Measurements from ENCODE around the gene NTSR1. TPM values are rescaled to one million over a fixed set of nuclear protein-coding genes. Genes with fewer than 3 reads are reported as not detected.

NTSR1 gene
- total and polyA plus RNA-seq, 2 experiments from 2014 or later, result not detected

DNA sequence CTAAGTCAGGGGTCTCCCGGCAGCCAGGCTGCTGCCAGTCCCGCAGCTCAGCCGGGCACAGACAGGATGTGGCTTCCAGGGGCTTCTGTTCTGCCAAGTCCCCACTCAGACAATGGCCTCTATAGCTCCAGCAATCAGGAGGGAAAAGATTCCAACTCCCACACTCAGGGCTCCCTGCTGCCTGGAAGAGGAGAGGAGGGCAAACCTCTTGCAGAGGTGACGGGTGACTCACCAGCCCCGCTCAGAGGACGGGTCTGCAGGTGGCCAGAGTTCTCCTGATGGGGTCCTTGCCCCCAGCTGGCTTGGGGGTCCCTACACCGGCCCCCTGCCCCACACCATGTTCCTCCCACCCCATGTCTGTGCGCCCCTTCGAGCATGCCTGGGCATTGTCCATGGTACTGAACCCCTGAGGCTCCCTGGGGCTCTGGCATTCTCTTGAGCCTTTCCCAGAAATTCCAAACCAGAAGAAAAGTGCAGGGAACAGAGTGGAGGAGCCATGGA, 32.6 kb downstream of the NTSR1 start:
- in situ Hi-C loops (cut with MboI), result no loop called here
- no peak overlapping the region for H3K27ac ChIP-seq
- H3K27me3 ChIP-seq (replicated peaks; ENCODE audit: insufficient read depth), result no peaks in the 10 kb centered on the region
- peaks cover 13% of the 10 kb centered on the region; the same call in 1 of the 2 replicates for H3F3A ChIP-seq (ENCODE audit: insufficient read depth)
- H3K4me3 ChIP-seq, result no peak overlapping the region
- 59 to 75% methylated on average over 8 to 9 of the region's 9 CpGs for WGBS, 2 experiments (ENCODE audit: low coverage in 1 of 2, low lambda C conversion rate in 2 of 2, missing lambda C conversion rate in 2 of 2)
- no peaks in the 10 kb centered on the region for H3K36me3 ChIP-seq (ENCODE audit: low read depth)
- H4K20me1 ChIP-seq (ENCODE audit: insufficient read depth), result no peaks in the 10 kb centered on the region
- H2AFZ ChIP-seq, result no peak overlapping the region
- TF ChIP-seq EZH2phosphoT487 (IDR thresholded peaks at IDR 0.05; ENCODE audit: insufficient read depth, low read depth) (no peak), EZH2 (IDR thresholded peaks at IDR 0.05; ENCODE audit: insufficient read depth, poor library complexity, severe bottlenecking) (no peak)
- no peaks in the 10 kb centered on the region for H3K79me2 ChIP-seq (ENCODE audit: insufficient read depth)
- no peaks in the 10 kb centered on the region for H3K9me2 ChIP-seq (ENCODE audit: insufficient read depth)
- H3K9me3 ChIP-seq (ENCODE audit: low read depth), result no peaks in the 10 kb centered on the region
- no peak overlapping the region for H3K9ac ChIP-seq
- peaks cover 20% of the 10 kb centered on the region for H3K4me1 ChIP-seq (ENCODE audit: insufficient read depth)
- DNase-seq, result peak; percentile 36
- no peak overlapping the region for H3K4me2 ChIP-seq (ENCODE audit: unreplicated experiment)

DNA sequence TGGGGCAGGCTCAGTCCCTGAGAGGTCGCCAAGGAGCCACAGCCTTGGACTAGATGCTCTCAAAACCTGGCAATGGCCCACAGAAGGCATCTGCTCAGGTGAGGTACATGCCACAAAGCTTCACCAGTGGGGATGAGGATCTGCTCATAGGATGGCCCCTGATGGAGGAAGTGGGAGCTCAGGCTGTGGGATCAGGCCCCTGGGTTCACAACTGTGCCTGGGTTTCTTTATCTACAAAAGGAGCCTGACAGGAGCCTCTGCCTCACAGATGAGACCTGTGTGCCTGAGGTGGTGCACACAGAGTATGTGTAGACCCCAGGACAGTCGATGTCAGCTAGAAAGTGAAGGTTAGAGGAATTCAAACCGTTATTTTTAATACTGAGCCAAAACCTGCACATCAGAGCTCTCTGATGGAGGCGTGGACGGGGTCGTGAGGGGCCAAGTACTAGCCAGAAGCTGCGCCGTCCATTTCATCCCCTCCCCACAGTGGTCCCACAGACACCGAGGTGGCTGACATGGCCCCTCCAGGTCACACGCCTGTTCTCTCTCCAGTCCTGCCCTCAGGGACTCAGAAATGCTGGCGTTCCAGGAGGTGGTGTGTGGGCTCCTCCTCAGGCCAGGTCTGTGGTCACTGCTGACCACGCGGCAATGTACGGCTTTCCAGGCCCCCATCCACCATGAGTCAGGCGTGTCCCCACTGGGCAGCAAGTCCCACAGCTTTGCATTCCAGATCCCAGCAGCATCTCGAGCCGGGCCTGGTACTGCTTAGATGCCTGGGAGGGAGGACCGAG, 33.3 kb downstream of the NTSR1 start:
- WGBS, 2 experiments (ENCODE audit: low coverage in 1 of 2, low lambda C conversion rate in 2 of 2, missing lambda C conversion rate in 2 of 2), result 90 to 93% methylated on average over 15 to 18 of the region's 18 CpGs
- Histone ChIP-seq H2AFZ (no peak overlapping the region), H3K4me1 (ENCODE audit: insufficient read depth) (peaks cover 20% of the 10 kb centered on the region), H4K20me1 (ENCODE audit: insufficient read depth) (no peaks in the 10 kb centered on the region), H3K27me3 (replicated peaks; ENCODE audit: insufficient read depth) (no peaks in the 10 kb centered on the region), H3K36me3 (ENCODE audit: low read depth) (no peaks in the 10 kb centered on the region), H3K79me2 (ENCODE audit: insufficient read depth) (no peaks in the 10 kb centered on the region), H3K4me3 (no peak overlapping the region), H3K9ac (no peak overlapping the region), H3K9me2 (ENCODE audit: insufficient read depth) (no peaks in the 10 kb centered on the region), H3F3A (ENCODE audit: insufficient read depth) (peaks cover 13% of the 10 kb centered on the region; the same call in 1 of the 2 replicates), H3K27ac (no peak overlapping the region), H3K9me3 (ENCODE audit: low read depth) (no peaks in the 10 kb centered on the region), H3K4me2 (ENCODE audit: unreplicated experiment) (no peak overlapping the region)
- no peak for DNase-seq
- in situ Hi-C loops (cut with MboI), result no loop called here
- no peak for TF ChIP-seq EZH2phosphoT487 (IDR thresholded peaks at IDR 0.05; ENCODE audit: insufficient read depth, low read depth)
- TF ChIP-seq EZH2 (IDR thresholded peaks at IDR 0.05; ENCODE audit: insufficient read depth, poor library complexity, severe bottlenecking), result no peak

GRCh38 chr20:62742550-62742949, 33.9 kb downstream of the NTSR1 start:
- H3K4me2 ChIP-seq (ENCODE audit: unreplicated experiment), result no peak overlapping the region
- H3K4me3 ChIP-seq, result no peak overlapping the region
- in situ Hi-C loops (cut with MboI), result no loop called here
- no peaks in the 10 kb centered on the region for H3K9me2 ChIP-seq (ENCODE audit: insufficient read depth)
- H3K36me3 ChIP-seq (ENCODE audit: low read depth), result no peaks in the 10 kb centered on the region
- TF ChIP-seq EZH2phosphoT487 (IDR thresholded peaks at IDR 0.05; ENCODE audit: insufficient read depth, low read depth), result no peak
- no peak for TF ChIP-seq EZH2 (IDR thresholded peaks at IDR 0.05; ENCODE audit: insufficient read depth, poor library complexity, severe bottlenecking)
- no peak overlapping the region for H2AFZ ChIP-seq
- no peaks in the 10 kb centered on the region for H3K27me3 ChIP-seq (replicated peaks; ENCODE audit: insufficient read depth)
- H3K9me3 ChIP-seq (ENCODE audit: low read depth), result no peaks in the 10 kb centered on the region
- no peaks in the 10 kb centered on the region for H4K20me1 ChIP-seq (ENCODE audit: insufficient read depth)
- H3K4me1 ChIP-seq (ENCODE audit: insufficient read depth), result peaks cover 20% of the 10 kb centered on the region
- H3K9ac ChIP-seq, result no peak overlapping the region
- WGBS, 2 experiments (ENCODE audit: low coverage in 1 of 2, low lambda C conversion rate in 2 of 2, missing lambda C conversion rate in 2 of 2), result 86 to 89% methylated on average over 6 of the region's 6 CpGs
- H3F3A ChIP-seq (ENCODE audit: insufficient read depth), result peaks cover 13% of the 10 kb centered on the region; the same call in 1 of the 2 replicates
- H3K27ac ChIP-seq, result no peak overlapping the region
- H3K79me2 ChIP-seq (ENCODE audit: insufficient read depth), result no peaks in the 10 kb centered on the region
- no peak for DNase-seq

- Histone ChIP-seq H3K4me3 (no peak overlapping the region), H3F3A (ENCODE audit: insufficient read depth) (peaks cover 13% of the 10 kb centered on the region; the same call in 1 of the 2 replicates), H3K79me2 (ENCODE audit: insufficient read depth) (no peaks in the 10 kb centered on the region), H3K27me3 (replicated peaks; ENCODE audit: insufficient read depth) (no peaks in the 10 kb centered on the region; the same call in 1 of the 2 replicates), H3K9ac (no peak overlapping the region), H3K9me2 (ENCODE audit: insufficient read depth) (no peaks in the 10 kb centered on the region), H3K9me3 (ENCODE audit: low read depth) (no peaks in the 10 kb centered on the region), H3K36me3 (ENCODE audit: low read depth) (no peaks in the 10 kb centered on the region), H4K20me1 (ENCODE audit: insufficient read depth) (no peaks in the 10 kb centered on the region), H3K4me1 (ENCODE audit: insufficient read depth) (peaks cover 20% of the 10 kb centered on the region), H2AFZ (no peak overlapping the region), H3K27ac (no peak overlapping the region), H3K4me2 (ENCODE audit: unreplicated experiment) (no peak overlapping the region)
- no peak for DNase-seq
- in situ Hi-C loops (cut with MboI), result no loop called here
- no peak for TF ChIP-seq EZH2 (IDR thresholded peaks at IDR 0.05; ENCODE audit: insufficient read depth, poor library complexity, severe bottlenecking)
- TF ChIP-seq EZH2phosphoT487 (IDR thresholded peaks at IDR 0.05; ENCODE audit: insufficient read depth, low read depth), result no peak
- 75 to 78% methylated on average over 19 to 21 of the region's 21 CpGs for WGBS, 2 experiments (ENCODE audit: low coverage in 1 of 2, low lambda C conversion rate in 2 of 2, missing lambda C conversion rate in 2 of 2)
These were observed 34.5 kb downstream of the NTSR1 start for GRCh38 chr20:62742979-62743776.
